Muscle layer of duodenum (tissue), 2 donors: ENCODE data around the gene CD300A.

Source experiments
- H3K27ac ChIP-seq: one replicate; pipeline ENCODE4 v1.7.0; 2013; ENCODE audit warnings: mild to moderate bottlenecking, low read length
- H3K27me3 ChIP-seq: one replicate; pipeline ENCODE4 v1.7.0; 2013; ENCODE audit warnings: low read depth, mild to moderate bottlenecking, control low read depth, low read length
- H3K36me3 ChIP-seq, 2 donors: one replicate each; pipeline ENCODE4 v1.7.0; 2013; ENCODE audit warnings: low read length in 2 of 2, control low read depth in 1 of 2, mild to moderate bottlenecking in 1 of 2; ENCODE audit not compliant: insufficient read depth in 2 of 2, control insufficient read depth in 1 of 2
- H3K4me1 ChIP-seq, 2 donors: one replicate each; pipeline ENCODE4 v1.7.0; 2013; ENCODE audit warnings: low read length in 2 of 2, mild to moderate bottlenecking in 2 of 2, control low read depth in 1 of 2, moderate library complexity in 1 of 2; ENCODE audit not compliant: insufficient read depth in 2 of 2, control insufficient read depth in 1 of 2
- H3K4me3 ChIP-seq, 2 donors: one replicate each; pipeline ENCODE4 v1.7.0; 2013; ENCODE audit warnings: low read length in 2 of 2, low read depth in 1 of 2, mild to moderate bottlenecking in 1 of 2
- H3K9me3 ChIP-seq, 2 donors: one replicate each; pipeline ENCODE4 v1.7.0; 2013; ENCODE audit warnings: low read length in 2 of 2, control low read depth in 1 of 2, mild to moderate bottlenecking in 1 of 2; ENCODE audit not compliant: control insufficient read depth in 1 of 2
- donor health status: healthy.

CD300A gene

DNA sequence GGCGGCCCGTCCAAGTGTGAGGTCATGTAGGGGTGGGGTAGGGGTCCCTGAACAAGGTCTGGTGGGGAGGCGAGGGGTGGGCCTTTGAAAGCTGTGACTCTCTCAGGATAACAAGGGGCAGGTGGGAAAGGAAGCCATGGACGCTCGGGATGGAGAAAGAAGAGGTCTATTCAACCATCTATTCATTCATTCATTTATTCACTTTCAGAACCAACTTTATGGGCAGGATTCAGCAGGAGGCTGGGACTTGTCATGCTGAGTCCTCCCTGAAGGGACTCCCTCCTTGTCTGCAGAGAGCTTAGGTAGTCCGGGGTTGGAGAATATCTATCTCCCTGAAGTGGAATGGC lies 8.6 kb upstream of the CD300A start:
- no peaks in the 10 kb centered on the region for H3K27me3 ChIP-seq
- H3K27ac ChIP-seq = no peak overlapping the region
- no peak overlapping the region for H3K4me3 ChIP-seq
- H3K4me1 ChIP-seq = peaks cover 9 to 27% of the 10 kb centered on the region in 2 donors
- no peaks in the 10 kb centered on the region for H3K36me3 ChIP-seq
- no peaks in the 10 kb centered on the region for H3K9me3 ChIP-seq

DNA sequence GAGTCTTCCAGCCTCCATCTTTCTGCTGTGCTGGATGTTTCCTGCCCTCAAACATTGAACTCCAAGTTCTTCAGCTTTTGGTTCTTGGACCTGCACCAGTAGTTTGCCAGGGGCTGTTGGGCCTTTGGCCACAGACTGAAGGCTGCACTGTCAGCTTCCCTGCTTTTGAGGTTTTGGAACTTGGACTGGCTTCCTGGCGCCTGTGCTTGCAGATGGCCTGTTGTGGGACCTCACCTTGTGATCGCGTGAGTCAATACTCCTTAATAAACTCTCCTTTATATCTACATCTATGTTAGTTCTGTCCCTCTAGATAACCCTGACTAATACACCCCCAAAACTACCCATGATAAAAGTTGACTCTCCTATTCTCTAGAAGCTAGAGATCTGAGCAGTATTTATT lies 7.6 kb upstream of the CD300A start:
- Histone ChIP-seq H3K9me3 (no peaks in the 10 kb centered on the region), H3K36me3 (no peaks in the 10 kb centered on the region), H3K27me3 (no peaks in the 10 kb centered on the region), H3K4me1 (peaks cover 9 to 18% of the 10 kb centered on the region in 2 donors), H3K4me3 (no peak overlapping the region), H3K27ac (no peak overlapping the region)

DNA sequence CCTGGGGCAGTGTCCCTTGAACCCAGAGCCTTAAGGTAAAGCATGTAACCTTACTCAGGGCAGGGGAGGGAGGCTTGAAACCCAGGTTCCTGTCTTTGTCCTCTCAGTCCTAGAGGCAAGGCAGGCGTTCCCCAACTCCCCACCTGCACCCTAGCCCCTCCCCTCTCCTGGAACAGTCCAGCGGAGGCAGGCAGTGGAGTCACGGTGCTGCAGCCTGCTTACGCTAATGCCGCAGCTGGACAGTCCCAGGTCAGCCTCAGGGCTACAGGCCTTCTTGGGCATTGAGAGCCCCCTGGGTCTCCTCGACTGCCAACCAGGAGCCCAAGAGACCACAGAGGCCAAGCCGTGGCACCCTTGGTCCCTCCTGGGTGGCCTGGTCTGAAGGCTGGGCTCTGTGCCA lies 6.8 kb upstream of the CD300A start:
- peaks cover 5 to 12% of the 10 kb centered on the region in 2 donors for H3K4me1 ChIP-seq
- H3K4me3 ChIP-seq = no peak overlapping the region
- H3K27me3 ChIP-seq = no peaks in the 10 kb centered on the region
- no peaks in the 10 kb centered on the region for H3K9me3 ChIP-seq
- H3K27ac ChIP-seq = no peak overlapping the region
- no peaks in the 10 kb centered on the region for H3K36me3 ChIP-seq

DNA sequence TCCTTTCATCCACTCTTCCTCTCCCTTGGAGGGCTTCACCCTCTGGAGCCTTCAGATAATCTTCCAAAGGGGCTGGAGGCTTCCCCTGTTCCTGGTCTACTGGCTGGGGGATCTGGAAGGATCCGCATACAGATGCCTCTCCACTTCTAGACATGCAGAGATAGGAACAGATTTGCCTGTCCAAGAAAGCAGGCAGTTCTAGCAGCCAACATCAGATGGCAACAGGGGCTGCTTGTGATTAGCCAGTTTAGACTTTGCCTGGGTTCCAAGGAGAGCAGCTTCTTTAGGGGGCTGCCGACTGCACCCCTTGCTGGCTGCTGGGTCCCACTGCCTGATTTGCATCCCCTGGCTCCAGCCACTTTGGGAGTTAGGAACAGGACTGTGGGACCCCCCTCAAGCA lies 6.2 kb upstream of the CD300A start:
- H3K27ac ChIP-seq = no peak overlapping the region
- H3K36me3 ChIP-seq = no peaks in the 10 kb centered on the region
- H3K4me3 ChIP-seq = no peak overlapping the region
- no peaks in the 10 kb centered on the region for H3K9me3 ChIP-seq
- H3K4me1 ChIP-seq = peaks cover 0 to 7% of the 10 kb centered on the region in 2 donors
- H3K27me3 ChIP-seq = no peaks in the 10 kb centered on the region

DNA sequence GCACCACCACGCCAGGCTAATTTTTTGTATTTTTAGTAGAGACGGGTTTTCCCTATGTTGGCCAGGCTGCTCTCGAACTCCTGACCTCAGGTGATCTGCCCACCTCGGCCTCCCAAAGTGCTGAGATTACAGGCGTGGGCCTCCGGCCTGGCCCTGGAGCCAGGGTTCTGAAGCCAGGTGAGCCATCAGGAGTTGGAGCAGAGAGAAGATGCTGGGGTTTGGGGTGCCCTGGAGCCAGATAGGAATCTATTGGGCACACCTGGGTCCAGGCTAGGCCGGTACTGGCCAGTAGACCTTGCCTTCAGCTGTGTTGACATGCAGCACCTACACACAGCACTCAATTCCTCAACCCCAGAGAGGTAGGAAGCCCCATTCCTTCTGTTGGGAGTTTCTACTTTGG lies 5.4 kb upstream of the CD300A start:
- Histone ChIP-seq H3K9me3 (no peaks in the 10 kb centered on the region), H3K27ac (no peak overlapping the region)

DNA sequence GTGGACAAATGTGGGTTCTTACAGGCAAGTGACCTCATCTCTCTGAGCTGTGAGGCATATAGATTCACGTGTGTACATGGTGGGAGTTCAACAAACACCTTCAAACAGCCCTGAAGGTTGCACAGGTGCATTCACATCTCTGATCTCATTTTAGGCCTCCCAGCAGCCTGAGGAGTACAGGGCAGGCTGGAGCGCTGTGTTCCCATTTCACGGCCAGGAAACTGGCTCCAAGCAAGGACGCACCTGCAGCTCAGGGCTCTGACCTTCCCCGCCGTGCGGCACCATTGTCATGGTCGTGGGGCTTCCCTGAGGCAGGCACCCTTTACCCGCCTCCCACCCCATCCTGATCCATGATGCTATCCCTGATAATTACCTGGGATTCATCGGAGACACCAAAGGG lies 4.8 kb upstream of the CD300A start:
- H3K4me3 ChIP-seq = no peak overlapping the region
- H3K36me3 ChIP-seq = no peaks in the 10 kb centered on the region
- H3K4me1 ChIP-seq = peaks cover 0 to 7% of the 10 kb centered on the region in 2 donors
- no peaks in the 10 kb centered on the region for H3K9me3 ChIP-seq
- H3K27ac ChIP-seq = no peak overlapping the region
- no peaks in the 10 kb centered on the region for H3K27me3 ChIP-seq

More for the DNA sequence above, 5.4 kb upstream of the CD300A start:
- no peak overlapping the region for H3K4me3 ChIP-seq
- peaks cover 0 to 7% of the 10 kb centered on the region in 2 donors for H3K4me1 ChIP-seq
- no peaks in the 10 kb centered on the region for H3K36me3 ChIP-seq
- no peaks in the 10 kb centered on the region for H3K27me3 ChIP-seq

DNA sequence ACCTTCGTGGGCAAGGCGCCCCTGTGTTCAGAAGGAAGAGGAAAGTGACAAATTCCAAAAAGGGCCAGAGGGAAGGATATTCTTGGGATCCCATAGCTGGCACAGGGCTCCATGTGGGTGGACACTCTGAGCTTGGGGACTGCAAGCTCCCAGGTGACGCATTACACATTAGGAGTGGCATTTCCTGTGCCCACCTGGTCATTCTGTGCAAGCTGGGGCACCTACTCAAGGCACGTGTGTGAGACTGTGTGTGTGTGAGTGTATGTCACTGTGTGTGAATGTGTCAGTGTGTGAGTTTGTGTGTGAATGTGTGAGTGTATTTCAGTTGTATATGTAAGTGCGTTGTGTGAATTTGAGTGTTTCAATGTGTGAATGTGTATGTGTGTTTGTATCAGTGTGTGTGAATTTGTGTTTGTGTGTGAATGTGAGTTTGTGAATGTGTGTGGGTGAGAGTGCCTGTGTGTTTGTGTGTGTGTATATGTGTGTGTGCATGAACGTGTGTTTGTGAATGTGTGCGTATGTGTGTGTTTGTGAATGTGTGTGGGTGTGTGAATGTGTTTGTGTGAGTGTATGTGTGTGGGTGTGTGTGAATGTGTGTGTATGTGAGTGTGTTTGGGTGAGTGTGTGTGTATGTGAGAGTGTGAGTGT lies 1.6 kb upstream of the CD300A start:
- Histone ChIP-seq H3K27ac (no peak overlapping the region), H3K36me3 (no peaks in the 10 kb centered on the region), H3K4me1 (no peaks in the 10 kb centered on the region), H3K9me3 (no peaks in the 10 kb centered on the region), H3K27me3 (no peaks in the 10 kb centered on the region), H3K4me3 (no peak overlapping the region)

DNA sequence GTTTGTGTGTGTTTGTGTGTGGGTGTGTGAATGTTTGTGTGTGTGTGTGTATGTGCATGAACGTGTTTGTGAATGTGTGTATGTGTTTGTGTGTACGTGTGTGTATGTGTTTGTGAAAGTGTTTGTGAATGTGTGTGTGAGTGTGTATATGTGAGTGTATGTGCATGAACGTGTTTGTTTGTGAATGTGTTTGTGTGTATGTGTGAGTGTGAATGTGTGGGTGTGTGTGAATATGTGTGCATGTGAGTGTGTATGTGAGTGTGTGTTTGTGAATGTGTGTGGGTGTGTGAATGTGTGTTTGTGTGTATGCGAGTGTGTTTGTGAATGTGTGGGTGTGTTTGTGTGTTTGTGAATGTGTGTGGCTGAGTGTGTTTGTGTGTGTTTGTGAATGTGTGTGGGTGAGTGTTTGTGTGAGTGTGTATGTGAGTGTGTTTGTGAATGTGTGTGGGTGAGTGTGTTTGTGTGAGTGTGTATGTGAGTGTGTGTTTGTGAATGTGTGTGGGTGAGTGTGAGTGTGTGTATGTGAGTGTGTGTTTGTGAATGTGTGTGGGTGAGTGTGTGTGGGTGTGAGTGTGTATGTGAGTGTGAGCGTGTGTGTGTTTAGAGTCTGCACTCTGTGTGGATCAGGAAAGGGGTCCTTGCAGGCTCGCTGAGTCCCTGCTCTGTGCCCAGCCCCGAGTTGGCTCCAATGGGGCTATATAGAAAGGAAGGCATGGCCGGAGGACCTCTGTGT lies 890 bp upstream of the CD300A start:
- no peaks in the 10 kb centered on the region for H3K27me3 ChIP-seq
- H3K9me3 ChIP-seq = no peaks in the 10 kb centered on the region
- H3K4me3 ChIP-seq = no peak overlapping the region
- no peaks in the 10 kb centered on the region for H3K4me1 ChIP-seq
- no peaks in the 10 kb centered on the region for H3K36me3 ChIP-seq
- peak overlapping the region; percentile 68 for H3K27ac ChIP-seq

DNA sequence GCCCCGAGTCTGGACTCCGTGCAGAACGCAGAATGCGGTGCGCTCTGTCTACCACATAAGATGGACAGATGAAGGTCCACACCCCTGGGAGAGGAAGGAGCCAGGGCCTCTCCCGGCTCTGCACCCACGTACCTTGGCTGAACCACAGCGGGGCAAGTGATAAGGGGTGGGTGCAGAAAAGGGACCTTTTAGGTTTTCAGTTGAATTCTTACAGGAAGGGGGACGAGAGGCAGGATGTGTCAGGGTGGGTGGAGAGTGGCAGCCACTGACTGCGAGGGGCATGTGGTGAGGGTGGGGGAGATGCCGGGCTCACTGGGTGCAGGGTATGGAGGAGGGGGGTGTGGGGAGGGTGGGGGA lies 372 bp downstream of the CD300A start:
- H3K27ac ChIP-seq = peak overlapping the region; percentile 39
- no peaks in the 10 kb centered on the region for H3K9me3 ChIP-seq
- no peaks in the 10 kb centered on the region for H3K4me1 ChIP-seq

DNA sequence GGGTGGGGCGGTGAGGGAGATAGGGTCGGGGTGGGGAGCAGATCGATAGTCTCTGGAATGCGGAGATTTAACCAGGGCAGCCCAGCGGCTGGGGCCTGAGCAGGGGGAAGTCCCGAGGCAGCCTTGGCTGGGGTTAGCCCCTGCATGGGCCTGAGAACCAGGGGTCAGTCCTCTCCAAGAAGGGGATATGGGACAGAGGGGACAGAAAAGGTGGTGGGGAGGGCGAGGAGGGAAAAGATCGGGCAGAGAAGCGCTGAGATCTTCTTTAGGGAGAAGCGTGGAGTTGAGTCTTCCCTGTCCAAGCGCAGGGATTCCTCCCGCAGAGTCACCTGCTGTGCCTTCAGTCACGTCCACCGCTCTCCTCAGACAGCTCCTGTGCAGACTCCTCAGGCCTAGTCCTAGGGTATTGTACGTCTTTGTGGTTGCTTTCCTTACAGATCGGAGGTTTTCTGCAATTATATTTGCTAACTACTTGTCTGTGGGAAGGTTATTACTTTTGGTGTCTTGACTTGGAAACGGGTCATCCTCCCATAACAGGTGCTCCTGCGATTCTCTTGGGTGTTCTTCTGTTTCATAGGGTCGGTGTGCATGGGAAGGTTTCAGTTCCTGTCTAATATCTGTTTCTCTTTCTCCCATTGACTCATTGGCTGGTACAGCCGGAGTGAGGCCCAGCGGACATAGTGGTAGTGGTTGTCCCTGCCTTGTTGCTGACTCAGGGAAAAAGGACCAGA lies 952 bp downstream of the CD300A start:
- H3K27me3 ChIP-seq = no peaks in the 10 kb centered on the region
- no peaks in the 10 kb centered on the region for H3K4me1 ChIP-seq
- H3K9me3 ChIP-seq = no peaks in the 10 kb centered on the region
- H3K4me3 ChIP-seq = peak overlapping the region; percentile 29 to 40
- peak overlapping the region; percentile 69 for H3K27ac ChIP-seq
- no peaks in the 10 kb centered on the region for H3K36me3 ChIP-seq

More for the DNA sequence above, 372 bp downstream of the CD300A start:
- Histone ChIP-seq H3K4me3 (peak overlapping the region; percentile 55 to 56), H3K27me3 (no peaks in the 10 kb centered on the region), H3K36me3 (no peaks in the 10 kb centered on the region)

DNA sequence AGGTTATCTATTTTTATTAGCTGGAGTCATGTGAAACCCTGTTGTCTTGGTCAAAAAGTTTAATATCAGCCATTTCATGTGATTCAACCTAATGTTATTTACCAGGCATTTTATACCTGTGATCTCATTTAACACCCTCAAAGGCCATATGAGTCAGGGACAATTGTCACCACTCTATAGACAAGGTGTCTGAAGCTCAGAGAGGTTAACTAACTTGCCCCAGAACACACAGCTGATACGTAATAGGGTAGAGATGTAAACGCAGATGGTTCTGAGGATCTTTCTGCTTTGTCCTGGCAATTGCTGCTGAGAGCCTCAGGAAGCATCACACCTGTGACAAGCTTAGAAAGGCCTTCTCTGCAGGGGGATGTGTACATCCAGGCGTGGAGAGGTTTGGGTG lies 4.9 kb downstream of the CD300A start:
- H3K9me3 ChIP-seq = peaks cover 5% of the 10 kb centered on the region in 2 donors
- H3K27ac ChIP-seq = no peak overlapping the region
- H3K4me3 ChIP-seq = no peak overlapping the region
- H3K4me1 ChIP-seq = no peaks in the 10 kb centered on the region
- H3K36me3 ChIP-seq = no peaks in the 10 kb centered on the region
- H3K27me3 ChIP-seq = no peaks in the 10 kb centered on the region
